Measurements from ENCODE around the gene RUNX1. TPM values are rescaled to one million over a fixed set of nuclear protein-coding genes. Genes with fewer than 3 reads are reported as not detected.

RUNX1 gene
- total and polyA plus RNA-seq, 2 of the 13 experiments (the other 11 are each of a cell fraction or from before 2014, with no cell fraction given), result 5.4 to 6.4 TPM

DNA sequence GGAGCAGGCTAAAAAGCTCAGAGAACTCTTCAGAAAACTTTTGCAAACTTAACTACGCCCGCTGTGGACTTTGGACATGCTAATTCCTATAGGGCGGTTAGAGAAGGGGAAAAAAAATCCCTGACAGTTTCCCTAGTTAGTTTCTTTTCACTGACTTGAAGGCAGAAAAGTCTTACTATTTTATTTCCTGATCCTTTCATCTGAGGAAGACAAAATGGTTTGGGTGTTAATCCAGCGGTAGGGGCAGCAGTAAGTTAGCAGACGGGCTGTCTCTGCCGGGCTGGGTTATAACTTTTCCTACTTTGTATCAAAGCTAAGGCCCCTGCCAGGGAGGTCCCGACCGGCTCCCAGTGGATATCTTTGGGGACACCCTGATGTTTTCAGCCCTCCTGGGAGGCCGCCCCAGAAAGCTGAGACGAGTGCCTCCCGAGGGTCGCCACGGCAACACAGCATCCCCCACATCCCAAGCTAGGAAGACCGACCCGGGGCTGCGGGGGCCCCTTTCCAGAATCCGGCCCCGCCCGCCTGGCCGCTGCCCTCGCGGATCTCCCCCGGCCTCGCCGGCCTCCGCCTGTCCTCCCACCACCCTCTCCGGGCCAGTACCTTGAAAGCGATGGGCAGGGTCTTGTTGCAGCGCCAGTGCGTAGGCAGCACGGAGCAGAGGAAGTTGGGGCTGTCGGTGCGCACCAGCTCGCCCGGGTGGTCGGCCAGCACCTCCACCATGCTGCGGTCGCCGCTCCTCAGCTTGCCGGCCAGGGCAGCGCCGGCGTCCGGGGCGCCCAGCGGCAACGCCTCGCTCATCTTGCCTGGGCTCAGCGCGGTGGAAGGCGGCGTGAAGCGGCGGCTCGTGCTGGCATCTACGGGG, 162.6 kb downstream of the RUNX1 start (continued):
- TF ChIP-seq, protein P1, sequence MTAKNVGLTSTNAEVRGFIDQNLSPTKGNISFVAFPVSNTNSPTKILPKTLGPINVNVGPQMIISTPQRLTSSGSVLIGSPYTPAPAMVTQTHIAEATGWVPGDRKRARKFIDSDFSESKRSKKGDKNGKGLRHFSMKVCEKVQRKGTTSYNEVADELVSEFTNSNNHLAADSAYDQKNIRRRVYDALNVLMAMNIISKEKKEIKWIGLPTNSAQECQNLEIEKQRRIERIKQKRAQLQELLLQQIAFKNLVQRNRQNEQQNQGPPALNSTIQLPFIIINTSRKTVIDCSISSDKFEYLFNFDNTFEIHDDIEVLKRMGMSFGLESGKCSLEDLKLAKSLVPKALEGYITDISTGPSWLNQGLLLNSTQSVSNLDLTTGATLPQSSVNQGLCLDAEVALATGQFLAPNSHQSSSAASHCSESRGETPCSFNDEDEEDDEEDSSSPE (CRISPR knock-in tag; IDR thresholded peaks at IDR 0.05), result no peak
- TF ChIP-seq ZNF607 (CRISPR knock-in tag; IDR thresholded peaks at IDR 0.05; ENCODE audit: borderline replicate concordance) (no peak), POGZ (CRISPR knock-in tag; IDR thresholded peaks at IDR 0.05) (no peak), BRD4 (CRISPR knock-in tag; IDR thresholded peaks at IDR 0.05) (no peak), ZNF773 (CRISPR knock-in tag; IDR thresholded peaks at IDR 0.05; ENCODE audit: borderline replicate concordance) (no peak), HNF4G (IDR thresholded peaks at IDR 0.05; ENCODE audit: borderline replicate concordance, low read depth, low read length) (peak; percentile 44), HNF4G (CRISPR knock-in tag; IDR thresholded peaks at IDR 0.05; ENCODE audit: borderline replicate concordance, low read depth) (no peak; the same call in 1 of the 2 replicates), SALL2 (CRISPR knock-in tag; IDR thresholded peaks at IDR 0.05) (no peak), ZSCAN20 (CRISPR knock-in tag; IDR thresholded peaks at IDR 0.05; ENCODE audit: borderline replicate concordance) (no peak), KMT2A (CRISPR knock-in tag; IDR thresholded peaks at IDR 0.05) (peak; percentile 88), ZNF335 (CRISPR knock-in tag; IDR thresholded peaks at IDR 0.05) (no peak), REPIN1 (CRISPR knock-in tag; IDR thresholded peaks at IDR 0.05; ENCODE audit: borderline replicate concordance, low read depth) (0 out of 2 replicates have a peak, but pooled peaks have one; percentile 31), FOXK2 (IDR thresholded peaks at IDR 0.05) (no peak), ZNF350 (CRISPR knock-in tag; IDR thresholded peaks at IDR 0.05; ENCODE audit: borderline replicate concordance, low read depth) (no peak), ZNF337 (CRISPR knock-in tag; IDR thresholded peaks at IDR 0.05; ENCODE audit: borderline replicate concordance, low read depth) (no peak), RXRA (CRISPR knock-in tag; IDR thresholded peaks at IDR 0.05) (no peak), ZNF235 (CRISPR knock-in tag; IDR thresholded peaks at IDR 0.05; ENCODE audit: borderline replicate concordance) (no peak), ZNF709 (CRISPR knock-in tag; IDR thresholded peaks at IDR 0.05) (no peak), ZNF850 (CRISPR knock-in tag; conservative IDR thresholded peaks at IDR 0.05) (no peak), TOE1 (CRISPR knock-in tag; IDR thresholded peaks at IDR 0.05) (no peak)
- TF ChIP-seq, protein P2, sequence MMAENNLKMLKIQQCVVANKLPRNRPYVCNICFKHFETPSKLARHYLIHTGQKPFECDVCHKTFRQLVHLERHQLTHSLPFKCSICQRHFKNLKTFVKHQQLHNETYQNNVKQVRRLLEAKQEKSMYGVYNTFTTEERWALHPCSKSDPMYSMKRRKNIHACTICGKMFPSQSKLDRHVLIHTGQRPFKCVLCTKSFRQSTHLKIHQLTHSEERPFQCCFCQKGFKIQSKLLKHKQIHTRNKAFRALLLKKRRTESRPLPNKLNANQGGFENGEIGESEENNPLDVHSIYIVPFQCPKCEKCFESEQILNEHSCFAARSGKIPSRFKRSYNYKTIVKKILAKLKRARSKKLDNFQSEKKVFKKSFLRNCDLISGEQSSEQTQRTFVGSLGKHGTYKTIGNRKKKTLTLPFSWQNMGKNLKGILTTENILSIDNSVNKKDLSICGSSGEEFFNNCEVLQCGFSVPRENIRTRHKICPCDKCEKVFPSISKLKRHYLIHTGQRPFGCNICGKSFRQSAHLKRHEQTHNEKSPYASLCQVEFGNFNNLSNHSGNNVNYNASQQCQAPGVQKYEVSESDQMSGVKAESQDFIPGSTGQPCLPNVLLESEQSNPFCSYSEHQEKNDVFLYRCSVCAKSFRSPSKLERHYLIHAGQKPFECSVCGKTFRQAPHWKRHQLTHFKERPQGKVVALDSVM (CRISPR knock-in tag; IDR thresholded peaks at IDR 0.05), result peak; percentile 58
- TF ChIP-seq, protein P3, sequence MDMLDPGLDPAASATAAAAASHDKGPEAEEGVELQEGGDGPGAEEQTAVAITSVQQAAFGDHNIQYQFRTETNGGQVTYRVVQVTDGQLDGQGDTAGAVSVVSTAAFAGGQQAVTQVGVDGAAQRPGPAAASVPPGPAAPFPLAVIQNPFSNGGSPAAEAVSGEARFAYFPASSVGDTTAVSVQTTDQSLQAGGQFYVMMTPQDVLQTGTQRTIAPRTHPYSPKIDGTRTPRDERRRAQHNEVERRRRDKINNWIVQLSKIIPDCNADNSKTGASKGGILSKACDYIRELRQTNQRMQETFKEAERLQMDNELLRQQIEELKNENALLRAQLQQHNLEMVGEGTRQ (IDR thresholded peaks at IDR 0.05; ENCODE audit: low read depth, low read length), result no peak
- TF ChIP-seq, protein P3 (CRISPR knock-in tag; IDR thresholded peaks at IDR 0.05; ENCODE audit: borderline replicate concordance), result no peak
- TF ChIP-seq, protein P4, sequence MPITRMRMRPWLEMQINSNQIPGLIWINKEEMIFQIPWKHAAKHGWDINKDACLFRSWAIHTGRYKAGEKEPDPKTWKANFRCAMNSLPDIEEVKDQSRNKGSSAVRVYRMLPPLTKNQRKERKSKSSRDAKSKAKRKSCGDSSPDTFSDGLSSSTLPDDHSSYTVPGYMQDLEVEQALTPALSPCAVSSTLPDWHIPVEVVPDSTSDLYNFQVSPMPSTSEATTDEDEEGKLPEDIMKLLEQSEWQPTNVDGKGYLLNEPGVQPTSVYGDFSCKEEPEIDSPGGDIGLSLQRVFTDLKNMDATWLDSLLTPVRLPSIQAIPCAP (CRISPR knock-in tag; IDR thresholded peaks at IDR 0.05; ENCODE audit: low read depth), result no peak

Data from HepG2 (cell line).